Neuronal stem cell (in vitro differentiated cells): ENCODE measurements around the gene GJC1.
"Not testable (repeated sequence)": the region's sequence is repeated elsewhere in the genome, so short reads cannot be mapped to it uniquely, and the experiment has no call there.

Experiments
- DNase-seq: peaks from one replicate; pipeline ENCODE4 v3.0.0-alpha.2; 2013; ENCODE audit warnings: low spot score
- H2AFZ ChIP-seq: one replicate; pipeline ENCODE4 v1.6.1; 2013; ENCODE audit warnings: mild to moderate bottlenecking, low read length, inconsistent platforms
- H2AK5ac ChIP-seq: 2 replicates; pipeline ENCODE4 v1.6.1; 2013; ENCODE audit warnings: low read depth, mild to moderate bottlenecking, inconsistent platforms, low read length, moderate library complexity, mixed read lengths
- H2BK120ac ChIP-seq: 2 replicates; pipeline ENCODE4 v1.6.1; 2013; ENCODE audit warnings: low read depth, mild to moderate bottlenecking, inconsistent platforms, low read length, moderate library complexity, mixed read lengths
- H2BK12ac ChIP-seq: one replicate; pipeline ENCODE4 v1.6.1; 2013; ENCODE audit warnings: low read length, inconsistent platforms
- H2BK15ac ChIP-seq: 2 replicates; pipeline ENCODE4 v1.6.1; 2013; ENCODE audit warnings: mild to moderate bottlenecking, low read length, inconsistent platforms, mixed read lengths
- H2BK5ac ChIP-seq: one replicate; pipeline ENCODE4 v1.6.1; 2013; ENCODE audit warnings: inconsistent platforms, mild to moderate bottlenecking, low read length, moderate library complexity
- H3K14ac ChIP-seq: one replicate; pipeline ENCODE4 v1.6.1; 2013; ENCODE audit warnings: low read length, inconsistent platforms
- H3K18ac ChIP-seq: 2 replicates; pipeline ENCODE4 v1.6.1; 2013; ENCODE audit warnings: low read length, inconsistent platforms
- H3K23ac ChIP-seq: 2 replicates; pipeline ENCODE4 v1.6.1; 2013; ENCODE audit warnings: low read depth, mild to moderate bottlenecking, mixed read lengths, low read length, inconsistent platforms; ENCODE audit not compliant: poor library complexity
- H3K27ac ChIP-seq: replicated peaks from 3 replicates; pipeline ENCODE4 v1.5.1; 2013; ENCODE audit warnings: low read length, inconsistent platforms
- H3K27me3 ChIP-seq, 3 experiments: 2 replicates each; pipeline ENCODE4 v1.6.1; 2013; ENCODE audit warnings: low read length in 3 of 3, mild to moderate bottlenecking in 2 of 3, inconsistent platforms in 1 of 3, low read depth in 1 of 3, mixed read lengths in 1 of 3, moderate library complexity in 1 of 3; ENCODE audit not compliant: control insufficient read depth in 3 of 3, insufficient read depth in 3 of 3
- H3K36me3 ChIP-seq, 2 donors: replicated peaks in 1 of 2; 2 replicates each; pipeline ENCODE4 v1.6.1; 2013; ENCODE audit warnings: low read length in 2 of 2; ENCODE audit not compliant: control insufficient read depth in 2 of 2, insufficient read depth in 2 of 2
- H3K4ac ChIP-seq: 2 replicates; pipeline ENCODE4 v1.6.1; 2013; ENCODE audit warnings: inconsistent platforms, mild to moderate bottlenecking, low read length, moderate library complexity
- H3K4me1 ChIP-seq, 2 donors: 1 replicate in 1 of 2; 2 replicates in 1 of 2; pipeline ENCODE4 v1.6.1; 2013; ENCODE audit warnings: low read length in 2 of 2, low read depth in 1 of 2; ENCODE audit not compliant: control insufficient read depth in 2 of 2, insufficient read depth in 1 of 2
- H3K4me2 ChIP-seq: one replicate; pipeline ENCODE4 v1.6.1; 2013; ENCODE audit warnings: mild to moderate bottlenecking, low read length, inconsistent platforms; ENCODE audit not compliant: insufficient read depth, poor library complexity, severe bottlenecking
- H3K4me3 ChIP-seq, 2 donors: 2 replicates each; pipeline ENCODE4 v1.5.1; 2013; ENCODE audit warnings: low read length in 2 of 2, mild to moderate bottlenecking in 2 of 2, inconsistent platforms in 1 of 2, moderate library complexity in 1 of 2
- H3K79me1 ChIP-seq: one replicate; pipeline ENCODE4 v1.6.1; 2013; ENCODE audit warnings: low read depth, mild to moderate bottlenecking, inconsistent platforms, low read length, moderate library complexity
- H3K9ac ChIP-seq: one replicate; pipeline ENCODE4 v1.6.1; 2013; ENCODE audit warnings: mild to moderate bottlenecking, low read depth, low read length, inconsistent platforms; ENCODE audit not compliant: poor library complexity
- H3K9me3 ChIP-seq, 2 donors: replicated peaks in 1 of 2; 2 replicates each; pipeline versions ENCODE3 to v1.6.1; 2013; ENCODE audit warnings: low read length in 2 of 2, mild to moderate bottlenecking in 2 of 2, inconsistent platforms in 1 of 2, low read depth in 1 of 2, mixed read lengths in 1 of 2, moderate library complexity in 1 of 2; ENCODE audit not compliant: control insufficient read depth in 2 of 2, insufficient read depth in 1 of 2
- H4K8ac ChIP-seq: one replicate; pipeline ENCODE4 v1.6.1; 2013; ENCODE audit warnings: low read depth, mild to moderate bottlenecking, inconsistent platforms, low read length, moderate library complexity
- H4K91ac ChIP-seq: one replicate; pipeline ENCODE4 v1.6.1; 2013; ENCODE audit warnings: low read length, low read depth, mild to moderate bottlenecking, inconsistent platforms; ENCODE audit not compliant: poor library complexity
- WGBS, 2 donors: extraction: QIAGEN DNeasy Blood & Tissue Kit; methylation state at CpG; one replicate each; pipeline ENCODE4 v1.1.7; 2013; ENCODE audit warnings: missing lambda C conversion rate in 2 of 2, mixed read lengths in 1 of 2; ENCODE audit not compliant: insufficient read length in 2 of 2, insufficient replicate concordance in 1 of 2; ENCODE audit errors: extremely low coverage in 2 of 2; 5-methylcytosine and 5-hydroxymethylcytosine counted together

Gene GJC1

GRCh38 chr17:44757045-44757917 is 72.8 kb downstream of the GJC1 start:
- no peak overlapping the region for H3K18ac ChIP-seq
- no peak overlapping the region for H2BK15ac ChIP-seq
- peaks cover 2 to 36% (median 29%) of the 10 kb centered on the region in 3 experiments for H3K27me3 ChIP-seq
- H3K4me1 ChIP-seq, result peaks cover 4 to 6% of the 10 kb centered on the region in 2 donors
- H2BK5ac ChIP-seq, result peak overlapping the region; percentile 75
- H3K36me3 ChIP-seq, result no peaks in the 10 kb centered on the region
- H3K4me2 ChIP-seq, result no peak overlapping the region
- no peak overlapping the region for H2AFZ ChIP-seq
- WGBS, 2 donors, result no CpG with 5 or more reads among the region's 10 CpGs
- no peaks in the 10 kb centered on the region for H3K79me1 ChIP-seq
- no peak overlapping the region for H3K4ac ChIP-seq
- DNase-seq, result no peak
- no peak overlapping the region for H3K9ac ChIP-seq
- H2BK120ac ChIP-seq, result no peak overlapping the region
- H4K8ac ChIP-seq, result no peak overlapping the region
- peak overlapping the region; percentile 3 for H2AK5ac ChIP-seq
- no peak overlapping the region for H3K27ac ChIP-seq
- peaks cover 0 to 3% of the 10 kb centered on the region in 2 donors for H3K9me3 ChIP-seq
- peak overlapping the region; percentile 2 for H3K14ac ChIP-seq
- H4K91ac ChIP-seq, result no peak overlapping the region
- H2BK12ac ChIP-seq, result no peak overlapping the region
- H3K23ac ChIP-seq, result no peak overlapping the region
- no peak overlapping the region for H3K4me3 ChIP-seq

GRCh38 chr17:44755180-44755579 is 74.9 kb downstream of the GJC1 start:
- H3K23ac ChIP-seq, H3K9ac ChIP-seq, H3K18ac ChIP-seq, H4K8ac ChIP-seq, DNase-seq, H3K79me1 ChIP-seq, H3K4me2 ChIP-seq, H3K14ac ChIP-seq, H2AFZ ChIP-seq, H4K91ac ChIP-seq, H3K27ac ChIP-seq, H3K4me1 ChIP-seq, H2BK120ac ChIP-seq, H3K4ac ChIP-seq, H2BK12ac ChIP-seq, H2BK15ac ChIP-seq, H3K9me3 ChIP-seq, H3K4me3 ChIP-seq, H2AK5ac ChIP-seq, H2BK5ac ChIP-seq: not testable (repeated sequence)
- Histone ChIP-seq H3K27me3 (peaks cover 2 to 28% (median 24%) of the 10 kb centered on the region in 3 experiments), H3K36me3 (peaks cover 3 to 19% of the 10 kb centered on the region in 2 donors)
- no CpG with 5 or more reads among the region's 5 CpGs for WGBS, 2 donors

GRCh38 chr17:44754276-44754675 is 75.8 kb downstream of the GJC1 start:
- Histone ChIP-seq H3K27ac (no peak overlapping the region), H3K9ac (no peak overlapping the region)
- WGBS, 2 donors, result no CpG with 5 or more reads among the region's 7 CpGs

More at GRCh38 chr17:44754276-44754675, 75.8 kb downstream of the GJC1 start:
- H2BK12ac ChIP-seq, result no peak overlapping the region
- no peak overlapping the region for H3K4me2 ChIP-seq
- no peak overlapping the region for H2BK15ac ChIP-seq
- no peak overlapping the region for H3K4me3 ChIP-seq
- H2BK5ac ChIP-seq, result no peak overlapping the region
- no peak overlapping the region for H2AFZ ChIP-seq
- peaks cover 0 to 3% of the 10 kb centered on the region in 2 donors for H3K9me3 ChIP-seq
- no peaks in the 10 kb centered on the region for H3K79me1 ChIP-seq
- H3K14ac ChIP-seq, result no peak overlapping the region
- H3K27me3 ChIP-seq, result peaks cover 2 to 19% (median 15%) of the 10 kb centered on the region in 3 experiments
- no peak overlapping the region for H3K23ac ChIP-seq
- peaks cover under 1% of the 10 kb centered on the region in 2 donors for H3K4me1 ChIP-seq
- DNase-seq, result no peak
- peaks cover 5 to 28% of the 10 kb centered on the region in 2 donors for H3K36me3 ChIP-seq
- no peak overlapping the region for H3K18ac ChIP-seq
- H3K4ac ChIP-seq, result no peak overlapping the region
- H4K8ac ChIP-seq, result no peak overlapping the region
- H4K91ac ChIP-seq, result no peak overlapping the region
- H2AK5ac ChIP-seq, result no peak overlapping the region
- H2BK120ac ChIP-seq, result no peak overlapping the region
